Endothelial cell (in vitro differentiated cells): ENCODE results near the gene NR2C2AP. TPM values are rescaled to one million over a fixed set of nuclear protein-coding genes. Genes with fewer than 3 reads are reported as not detected.

Experiments
- DNase-seq: peaks from one replicate; pipeline ENCODE4 v3.0.0; 2021; ENCODE audit warnings: low spot score
- H3K27ac Mint-ChIP-seq: one replicate; pipeline ENCODE4 v1.8.0; 2021; ENCODE audit warnings: mixed read lengths, inconsistent platforms; ENCODE audit not compliant: unreplicated experiment
- H3K27me3 Mint-ChIP-seq: one replicate; pipeline ENCODE4 v1.8.0; 2021; ENCODE audit warnings: mild to moderate bottlenecking, moderate library complexity, mixed read lengths, inconsistent platforms; ENCODE audit not compliant: unreplicated experiment
- H3K36me3 Mint-ChIP-seq: one replicate; pipeline ENCODE4 v1.8.0; 2021; ENCODE audit warnings: mild to moderate bottlenecking, low read depth, mixed read lengths, inconsistent platforms; ENCODE audit not compliant: unreplicated experiment
- H3K4me1 Mint-ChIP-seq: one replicate; pipeline ENCODE4 v1.8.0; 2021; ENCODE audit warnings: mild to moderate bottlenecking, mixed read lengths, inconsistent platforms; ENCODE audit not compliant: unreplicated experiment
- H3K4me3 Mint-ChIP-seq: one replicate; pipeline ENCODE4 v1.8.0; 2021; ENCODE audit warnings: mild to moderate bottlenecking, mixed read lengths, inconsistent platforms; ENCODE audit not compliant: unreplicated experiment
- H3K9me3 Mint-ChIP-seq: one replicate; pipeline ENCODE4 v1.8.0; 2021; ENCODE audit warnings: mixed read lengths, inconsistent platforms; ENCODE audit not compliant: unreplicated experiment
- CTCF ChIP-seq: fragments of 200-600 bp; sonication (generic); IDR thresholded peaks from one replicate; pipeline ENCODE4 v1.5.0; 2021; ENCODE audit warnings: antibody characterized with exemption; ENCODE audit not compliant: unreplicated experiment
- total RNA-seq: library from RNA; stranded (reverse); fragmentation: NEBNext Ultra II Directional; extraction: Animal tissue kit (Norgen Biotek cat#: 25700); gene quantifications from one replicate; pipeline ENCODE4 v1.2.1, GENCODE V29; 2021; ENCODE audit not compliant: unreplicated experiment

The NR2C2AP gene
- total RNA-seq, 1 donor from 2014 or later, result 4.3 TPM

GRCh38 chr19:19229701-19230100 lies 26.5 kb upstream of the NR2C2AP start:
- Mint-ChIP-seq H3K4me3 (no peak overlapping the region), H3K27ac (no peak overlapping the region), H3K9me3 (no peaks in the 10 kb centered on the region), H3K36me3 (peaks cover 3% of the 10 kb centered on the region), H3K4me1 (no peaks in the 10 kb centered on the region), H3K27me3 (peaks cover 6% of the 10 kb centered on the region)
- DNase-seq, result no peak
- no peak for TF ChIP-seq CTCF

- Mint-ChIP-seq H3K27ac (no peak overlapping the region), H3K9me3 (no peaks in the 10 kb centered on the region), H3K4me3 (no peak overlapping the region), H3K4me1 (no peaks in the 10 kb centered on the region), H3K27me3 (peaks cover 6% of the 10 kb centered on the region), H3K36me3 (peaks cover 3% of the 10 kb centered on the region)
- no peak for DNase-seq
- TF ChIP-seq CTCF, result no peak
Observed at GRCh38 chr19:19227217-19227616, 24.0 kb upstream of the NR2C2AP start.

- Mint-ChIP-seq H3K36me3 (peaks cover 3% of the 10 kb centered on the region), H3K27ac (no peak overlapping the region), H3K4me1 (no peaks in the 10 kb centered on the region), H3K27me3 (peaks cover 6% of the 10 kb centered on the region), H3K9me3 (no peaks in the 10 kb centered on the region), H3K4me3 (no peak overlapping the region)
- TF ChIP-seq CTCF, result no peak
- no peak for DNase-seq
Observed at GRCh38 chr19:19226663-19227062, 23.4 kb upstream of the NR2C2AP start.

GRCh38 chr19:19226204-19226603 lies 23.0 kb upstream of the NR2C2AP start:
- H3K4me1 Mint-ChIP-seq, result no peaks in the 10 kb centered on the region
- peaks cover 3% of the 10 kb centered on the region for H3K36me3 Mint-ChIP-seq
- DNase-seq, result no peak
- peaks cover 6% of the 10 kb centered on the region for H3K27me3 Mint-ChIP-seq
- no peak overlapping the region for H3K4me3 Mint-ChIP-seq
- no peak overlapping the region for H3K27ac Mint-ChIP-seq
- TF ChIP-seq CTCF, result no peak
- no peaks in the 10 kb centered on the region for H3K9me3 Mint-ChIP-seq

- H3K4me1 Mint-ChIP-seq, result no peaks in the 10 kb centered on the region
- H3K36me3 Mint-ChIP-seq, result no peaks in the 10 kb centered on the region
- no peak overlapping the region for H3K27ac Mint-ChIP-seq
- DNase-seq, result peak; percentile 64
- no peaks in the 10 kb centered on the region for H3K9me3 Mint-ChIP-seq
- TF ChIP-seq CTCF, result peak; percentile 60
- H3K27me3 Mint-ChIP-seq, result peaks cover 6% of the 10 kb centered on the region
- H3K4me3 Mint-ChIP-seq, result no peak overlapping the region
Observed at GRCh38 chr19:19224852-19225494, 21.8 kb upstream of the NR2C2AP start.
